ENCODE data around the gene CTAG1A.
"Not testable (repeated sequence)": the region's sequence is repeated elsewhere in the genome, so short reads cannot be mapped to it uniquely, and the experiment has no call there.

- TF ChIP-seq CTCF (IDR thresholded peaks at IDR 0.05; ENCODE audit: low read depth, low read length, poor library complexity, severe bottlenecking); EZH2phosphoT487 (IDR thresholded peaks at IDR 0.05; ENCODE audit: borderline replicate concordance, low read length): not testable (repeated sequence)
Observed at GRCh38 chrX:154584585-154585183, at the start of gene CTAG1A.
